Activated B cell treated with CpG ODN at 0.5 μM for 24 hours (primary cell): ENCODE measurements around the gene LRCH2. TPM values are rescaled to one million over a fixed set of nuclear protein-coding genes. Genes with fewer than 3 reads are reported as not detected.

ENCODE experiments used
- ATAC-seq: fragments of 200-7000 bp; cut with Tn5 transposase; one replicate; pipeline ENCODE4 v1.10.0; 2021; ENCODE audit warnings: low read depth, mild to moderate bottlenecking, moderate library complexity
- CTCF ChIA-PET: fragments of 350-600 bp; sonication (Branson Sonifier 250); formaldehyde crosslinking; loops from one replicate; lab custom pipeline; 2021; ENCODE audit warnings: antibody characterized with exemption; lab: Charles Lee
- POLR2A ChIA-PET: fragments of 350-600 bp; sonication (Branson Sonifier 250); formaldehyde crosslinking; loops from one replicate; lab custom pipeline; 2021; ENCODE audit warnings: antibody characterized with exemption; lab: Charles Lee
- DNase-seq: peaks from one replicate; pipeline ENCODE4 v3.0.0; 2022
- H3K27ac Mint-ChIP-seq: one replicate; pipeline ENCODE4 v1.8.0; 2020; ENCODE audit warnings: mixed read lengths
- H3K27me3 Mint-ChIP-seq: one replicate; pipeline ENCODE4 v1.8.0; 2021; ENCODE audit warnings: mixed read lengths
- H3K36me3 Mint-ChIP-seq: one replicate; pipeline ENCODE4 v1.8.0; 2021; ENCODE audit warnings: low read depth, mixed read lengths
- H3K4me1 Mint-ChIP-seq: one replicate; pipeline ENCODE4 v1.8.0; 2021; ENCODE audit warnings: mixed read lengths
- H3K4me3 Mint-ChIP-seq: one replicate; pipeline ENCODE4 v1.8.0; 2020; ENCODE audit warnings: mild to moderate bottlenecking, mixed read lengths
- H3K9me3 Mint-ChIP-seq: one replicate; pipeline ENCODE4 v1.8.0; 2020; ENCODE audit warnings: mixed read lengths
- CTCF ChIP-seq: fragments of 200-600 bp; IDR thresholded peaks from one replicate; pipeline ENCODE4 v1.8.0; 2022; ENCODE audit warnings: antibody characterized with exemption, mild to moderate bottlenecking
- intact Hi-C: fragments of 100-400 bp; cut with micrococcal nuclease; formaldehyde crosslinking; loops from one replicate; pipeline ENCODE4 v1.15.1; 2024
- total RNA-seq: library from RNA; stranded (reverse); gene quantifications from 2 replicates; pipeline ENCODE4 v1.2.3, GENCODE V29; 2022

The LRCH2 gene
- total RNA-seq, 1 donor from 2014 or later, result not detected

GRCh38 chrX:115251458-115252233 lies 17.8 kb upstream of the LRCH2 start:
- intact Hi-C loops, result no loop called here
- ATAC-seq, result no peak
- ChIA-PET CTCF (no interaction called here), POLR2A (no interaction called here)
- Mint-ChIP-seq H3K27me3 (no peaks in the 10 kb centered on the region), H3K36me3 (no peaks in the 10 kb centered on the region), H3K4me1 (no peaks in the 10 kb centered on the region), H3K4me3 (no peak overlapping the region), H3K27ac (no peak overlapping the region), H3K9me3 (no peaks in the 10 kb centered on the region)
- TF ChIP-seq CTCF, result no peak
- DNase-seq, result no peak

- no peak overlapping the region for H3K27ac Mint-ChIP-seq
- no peak for DNase-seq
- POLR2A ChIA-PET, result no interaction called here
Observed at GRCh38 chrX:115237056-115237455, 3.2 kb upstream of the LRCH2 start.

GRCh38 chrX:115236560-115236959 lies 2.7 kb upstream of the LRCH2 start:
- no peak for ATAC-seq
- ChIA-PET CTCF (no interaction called here), POLR2A (no interaction called here)
- Mint-ChIP-seq H3K27ac (no peak overlapping the region), H3K27me3 (peaks cover 4% of the 10 kb centered on the region), H3K4me1 (peaks cover 6% of the 10 kb centered on the region), H3K9me3 (no peaks in the 10 kb centered on the region), H3K36me3 (no peaks in the 10 kb centered on the region), H3K4me3 (no peak overlapping the region)
- intact Hi-C loops, result no loop called here
- TF ChIP-seq CTCF, result no peak
- DNase-seq, result no peak

More at GRCh38 chrX:115237056-115237455, 3.2 kb upstream of the LRCH2 start:
- Mint-ChIP-seq H3K36me3 (no peaks in the 10 kb centered on the region), H3K4me3 (no peak overlapping the region), H3K4me1 (peaks cover 6% of the 10 kb centered on the region), H3K27me3 (peaks cover 4% of the 10 kb centered on the region), H3K9me3 (no peaks in the 10 kb centered on the region)
- intact Hi-C loops, result no loop called here
- TF ChIP-seq CTCF, result no peak
- ATAC-seq, result no peak
- CTCF ChIA-PET, result no interaction called here

- no peaks in the 10 kb centered on the region for H3K36me3 Mint-ChIP-seq
- intact Hi-C loops, result no loop called here
- peaks cover 6% of the 10 kb centered on the region for H3K4me1 Mint-ChIP-seq
- ChIA-PET POLR2A (no interaction called here), CTCF (no interaction called here)
- ATAC-seq (no peak), DNase-seq (no peak)
- no peak for TF ChIP-seq CTCF
- no peaks in the 10 kb centered on the region for H3K9me3 Mint-ChIP-seq
- no peak overlapping the region for H3K27ac Mint-ChIP-seq
- H3K4me3 Mint-ChIP-seq, result no peak overlapping the region
- H3K27me3 Mint-ChIP-seq, result peaks cover 7% of the 10 kb centered on the region
Observed at GRCh38 chrX:115234461-115234860, 565 bp upstream of the LRCH2 start.

- ATAC-seq (no peak), DNase-seq (no peak)
- Mint-ChIP-seq H3K27ac (no peak overlapping the region), H3K27me3 (peaks cover 7% of the 10 kb centered on the region), H3K36me3 (no peaks in the 10 kb centered on the region), H3K4me1 (peaks cover 6% of the 10 kb centered on the region), H3K9me3 (no peaks in the 10 kb centered on the region), H3K4me3 (no peak overlapping the region)
- ChIA-PET CTCF (no interaction called here), POLR2A (no interaction called here)
- no peak for TF ChIP-seq CTCF
- intact Hi-C loops, result no loop called here
Observed at GRCh38 chrX:115232933-115233496, 881 bp downstream of the LRCH2 start.
